Panc1 (cell line): ENCODE results near the gene ASGR2. TPM values are rescaled to one million over a fixed set of nuclear protein-coding genes. Genes with fewer than 3 reads are reported as not detected.

Experiments
- ATAC-seq: fragments of 200-7000 bp; cut with Tn5 transposase; 2 replicates; pipeline ENCODE4 v1.9.1; 2020; ENCODE audit warnings: mild to moderate bottlenecking, moderate library complexity
- BruUV-seq: library from RNA; stranded (reverse); fragments of 400-500 nt; replicated peaks from 2 replicates; lab custom pipeline; 2021; lab: Mats Ljungman, UMichigan
- CTCF ChIA-PET: fragments of 300-600 bp; sonication (Branson Sonifier 250); formaldehyde crosslinking; loops from one replicate; lab custom pipeline; 2022; ENCODE audit warnings: antibody characterized with exemption; lab: Charles Lee
- POLR2A ChIA-PET: fragments of 300-600 bp; sonication (Branson Sonifier 250); formaldehyde crosslinking; loops from one replicate; lab custom pipeline; 2022; ENCODE audit warnings: antibody characterized with exemption; lab: Charles Lee
- DNase-seq: peaks from one replicate; pipeline ENCODE4 v3.0.0-alpha.2; 2010; ENCODE audit warnings: low read depth, low spot score
- H3K27ac ChIP-seq: 2 replicates; pipeline ENCODE4 v1.5.1; 2011; ENCODE audit warnings: mild to moderate bottlenecking, low read length, inconsistent platforms
- H3K27me3 ChIP-seq: fragments of 200-500 bp; sonication (Bioruptor generic); 2 replicates; pipeline ENCODE4 v1.6.0; 2014; ENCODE audit warnings: low read length, inconsistent platforms; ENCODE audit not compliant: control insufficient read depth, insufficient read depth
- H3K36me3 ChIP-seq: fragments of 200-500 bp; sonication (Bioruptor generic); 2 replicates; pipeline ENCODE4 v1.5.1; 2014; ENCODE audit warnings: inconsistent platforms, mild to moderate bottlenecking, low read length, moderate library complexity; ENCODE audit not compliant: control insufficient read depth, insufficient read depth
- H3K4me1 ChIP-seq: 2 replicates; pipeline ENCODE4 v1.5.1; 2011; ENCODE audit warnings: inconsistent platforms, mild to moderate bottlenecking, low read length, moderate library complexity; ENCODE audit not compliant: control insufficient read depth, insufficient read depth
- H3K4me3 ChIP-seq, 2 experiments: 2 replicates each; pipeline ENCODE4 v1.5.1; 2011 to 2012; ENCODE audit warnings: low read depth in 2 of 2, low read length in 2 of 2, mild to moderate bottlenecking in 2 of 2, inconsistent platforms in 1 of 2, moderate library complexity in 1 of 2
- H3K9me3 ChIP-seq: fragments of 200-500 bp; sonication (Bioruptor generic); 2 replicates; pipeline ENCODE4 v1.5.1; 2014; ENCODE audit warnings: low read depth, mild to moderate bottlenecking, inconsistent platforms, low read length, moderate library complexity; ENCODE audit not compliant: control insufficient read depth, insufficient read depth
- CTCF ChIP-seq: fragments of 450-650 bp; IDR thresholded peaks from 2 replicates; pipeline ENCODE4 v1.5.1; 2017; ENCODE audit warnings: mild to moderate bottlenecking
- POLR2AphosphoS5 ChIP-seq: IDR thresholded peaks from 2 replicates; pipeline ENCODE4 v1.6.1; 2012; ENCODE audit warnings: mild to moderate bottlenecking, low read depth, low read length, moderate library complexity
- REST ChIP-seq, 2 experiments: IDR thresholded peaks; 2 replicates each; pipeline ENCODE4 v1.6.1; 2011 to 2012; ENCODE audit warnings: low read depth in 2 of 2, control low read depth in 1 of 2, low read length in 1 of 2, mild to moderate bottlenecking in 1 of 2, moderate library complexity in 1 of 2; ENCODE audit not compliant: insufficient read depth in 1 of 2
- SIN3A ChIP-seq: IDR thresholded peaks from 2 replicates; pipeline ENCODE4 v1.6.1; 2012; ENCODE audit warnings: low read depth, mild to moderate bottlenecking, low read length, moderate library complexity, borderline replicate concordance; ENCODE audit not compliant: insufficient read depth
- TCF7L2 ChIP-seq: IDR thresholded peaks from 2 replicates; pipeline ENCODE4 v1.6.1; 2011; ENCODE audit warnings: mild to moderate bottlenecking, low read depth, low read length, inconsistent platforms
- in situ Hi-C: cut with HindIII; loops from 2 replicates; pipeline ENCODE4 v1.10.0; 2016; ENCODE audit warnings: low sequenced_read_pairs, low pct_unique_long_range_greater_than_20kb
- intact Hi-C: fragments of 100-400 bp; cut with micrococcal nuclease; formaldehyde crosslinking; loops from one replicate; pipeline ENCODE4 v1.10.0; 2022; ENCODE audit not compliant: unreplicated experiment
- total RNA-seq: library from RNA; stranded (reverse); gene quantifications from one replicate; pipeline ENCODE4 v1.2.1, GENCODE V29; 2021; ENCODE audit not compliant: unreplicated experiment

The ASGR2 gene
- total RNA-seq, 1 experiment from 2014 or later: 0.21 TPM

DNA sequence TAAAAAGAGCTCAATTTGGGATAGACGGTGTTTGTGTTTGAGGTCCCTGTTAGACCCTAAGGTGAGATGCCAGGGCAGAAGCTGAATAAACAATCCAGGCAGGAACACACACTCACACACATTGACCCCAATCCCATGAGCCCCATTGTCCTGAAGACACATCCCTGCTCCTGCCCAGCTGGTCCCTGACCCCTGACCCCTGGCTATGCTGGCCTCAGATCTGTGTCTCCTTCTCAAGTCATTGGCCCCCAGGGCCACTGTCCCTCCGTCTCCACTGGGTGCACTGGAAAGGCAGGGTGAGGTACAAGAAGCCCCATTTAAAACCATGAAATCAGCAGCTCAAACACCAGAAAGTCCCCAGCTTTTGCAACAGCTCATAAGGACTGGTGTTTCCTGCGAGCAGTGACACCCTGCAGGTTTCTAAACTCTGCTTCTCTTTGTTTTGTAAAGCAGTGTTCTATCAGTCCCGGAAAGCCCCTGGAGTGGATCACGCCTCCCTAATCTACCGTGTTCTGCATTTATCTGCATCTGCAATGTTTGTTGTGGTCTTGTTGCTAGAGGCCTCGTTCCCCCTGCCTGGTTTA lies 18.0 kb upstream of the ASGR2 start:
- no peak for TF ChIP-seq REST (IDR thresholded peaks at IDR 0.05; ENCODE audit: insufficient read depth in 1 of 2, low read depth in 2 of 2, low read length in 1 of 2)

GRCh38 chr17:7131423-7131791 lies 16.8 kb upstream of the ASGR2 start:
- DNase-seq (no peak), ATAC-seq (no peak)
- no peak for TF ChIP-seq TCF7L2
- TF ChIP-seq CTCF: no peak
- no peak for TF ChIP-seq SIN3A
- TF ChIP-seq REST (IDR thresholded peaks at IDR 0.05; ENCODE audit: insufficient read depth in 1 of 2, low read depth in 2 of 2, low read length in 1 of 2): no peak
- TF ChIP-seq POLR2AphosphoS5: no peak
- ChIA-PET CTCF (no interaction called here), POLR2A (no interaction called here)
- no peaks in the 10 kb centered on the region; the same call in 1 of the 2 replicates for H3K4me1 ChIP-seq
- intact Hi-C loops (no loop called here), in situ Hi-C loops (no loop called here)
- H3K27ac ChIP-seq: peak overlapping the region; percentile 29; the same call in 1 of the 2 replicates
- no TSS peak for BruUV-seq
- no peaks in the 10 kb centered on the region for H3K27me3 ChIP-seq
- no peaks in the 10 kb centered on the region for H3K9me3 ChIP-seq
- no peak overlapping the region for H3K4me3 ChIP-seq
- no peaks in the 10 kb centered on the region for H3K36me3 ChIP-seq

More for the DNA sequence above, 18.0 kb upstream of the ASGR2 start:
- H3K27ac ChIP-seq: peak overlapping the region; percentile 39; the same call in 1 of the 2 replicates
- ChIA-PET POLR2A (no interaction called here), CTCF (interaction anchor here (0.5 to 2.1 kb wide), 3 partner anchors 80 to 110 kb away, joined by 3 to 13 read pairs (median 6); partner anchors contain the start of gene BCL6B)
- no peaks in the 10 kb centered on the region for H3K27me3 ChIP-seq
- intact Hi-C loops (no loop called here), in situ Hi-C loops (no loop called here)
- no peak overlapping the region for H3K4me3 ChIP-seq
- DNase-seq (no peak), ATAC-seq (no peak)
- H3K9me3 ChIP-seq: no peaks in the 10 kb centered on the region
- H3K36me3 ChIP-seq: no peaks in the 10 kb centered on the region
- no TSS peak for BruUV-seq
- H3K4me1 ChIP-seq: no peaks in the 10 kb centered on the region; the same call in 1 of the 2 replicates
